Cardiac muscle cell (in vitro differentiated cells and primary cell): ENCODE measurements around the gene ATPAF1. TPM values are rescaled to one million over a fixed set of nuclear protein-coding genes. Genes with fewer than 3 reads are reported as not detected.

Experiments
- DNase-seq, 2 donors: peaks; one replicate each; pipeline versions ENCODE4 v3.0.0 to v3.0.0-alpha.2; 2010 to 2017; ENCODE audit warnings: low read depth in 1 of 2, low spot score in 1 of 2
- H3K27ac ChIP-seq: fragments of 200-600 bp; sonication (generic); 2 replicates; pipeline ENCODE4 v1.5.1; 2016
- H3K27me3 ChIP-seq: fragments of 200-600 bp; sonication (generic); 2 replicates; pipeline ENCODE4 v1.6.0; 2016; ENCODE audit warnings: control low read depth
- H3K36me3 ChIP-seq: fragments of 200-600 bp; sonication (generic); 2 replicates; pipeline ENCODE4 v1.5.1; 2016; ENCODE audit warnings: control low read depth
- H3K4me1 ChIP-seq: fragments of 200-600 bp; sonication (generic); 2 replicates; pipeline ENCODE4 v1.8.1; 2017; ENCODE audit warnings: low read depth, mild to moderate bottlenecking, mixed run types
- H3K4me3 ChIP-seq: fragments of 200-600 bp; sonication (generic); 2 replicates; pipeline ENCODE4 v1.5.1; 2016; ENCODE audit warnings: mild to moderate bottlenecking
- H3K9me3 ChIP-seq: fragments of 200-600 bp; sonication (generic); 2 replicates; pipeline ENCODE4 v1.5.1; 2017; ENCODE audit warnings: low read depth, mild to moderate bottlenecking, control low read depth
- polyA plus RNA-seq: library from polyadenylated mRNA; unstranded; fragments of >200 nt; fragmentation: Nextera tagmentation; extraction: Ambion mirVana; gene quantifications from 2 replicates; pipeline ENCODE4 v1.2.1, GENCODE V29; 2016
- total RNA-seq: library from RNA; depleted of rRNA; stranded (reverse); fragments of >200 nt; gene quantifications from 2 replicates; pipeline ENCODE4 v1.2.3, GENCODE V29; 2016
- TF ChIP-seq, protein P1 (sequence below): IDR thresholded peaks from 2 replicates; pipeline ENCODE4 v1.5.1; 2012; ENCODE audit warnings: low read depth, mild to moderate bottlenecking, low read length

ATPAF1 gene
- total and polyA plus RNA-seq, 2 experiments from 2014 or later: 83.6 to 120 TPM

- no peaks in the 10 kb centered on the region for H3K4me1 ChIP-seq
- no peak overlapping the region for H3K4me3 ChIP-seq
- H3K27me3 ChIP-seq: no peaks in the 10 kb centered on the region
- DNase-seq: no peak
- no peaks in the 10 kb centered on the region for H3K9me3 ChIP-seq
- peaks cover 47% of the 10 kb centered on the region for H3K36me3 ChIP-seq
- H3K27ac ChIP-seq: no peak overlapping the region
- TF ChIP-seq, protein P1, sequence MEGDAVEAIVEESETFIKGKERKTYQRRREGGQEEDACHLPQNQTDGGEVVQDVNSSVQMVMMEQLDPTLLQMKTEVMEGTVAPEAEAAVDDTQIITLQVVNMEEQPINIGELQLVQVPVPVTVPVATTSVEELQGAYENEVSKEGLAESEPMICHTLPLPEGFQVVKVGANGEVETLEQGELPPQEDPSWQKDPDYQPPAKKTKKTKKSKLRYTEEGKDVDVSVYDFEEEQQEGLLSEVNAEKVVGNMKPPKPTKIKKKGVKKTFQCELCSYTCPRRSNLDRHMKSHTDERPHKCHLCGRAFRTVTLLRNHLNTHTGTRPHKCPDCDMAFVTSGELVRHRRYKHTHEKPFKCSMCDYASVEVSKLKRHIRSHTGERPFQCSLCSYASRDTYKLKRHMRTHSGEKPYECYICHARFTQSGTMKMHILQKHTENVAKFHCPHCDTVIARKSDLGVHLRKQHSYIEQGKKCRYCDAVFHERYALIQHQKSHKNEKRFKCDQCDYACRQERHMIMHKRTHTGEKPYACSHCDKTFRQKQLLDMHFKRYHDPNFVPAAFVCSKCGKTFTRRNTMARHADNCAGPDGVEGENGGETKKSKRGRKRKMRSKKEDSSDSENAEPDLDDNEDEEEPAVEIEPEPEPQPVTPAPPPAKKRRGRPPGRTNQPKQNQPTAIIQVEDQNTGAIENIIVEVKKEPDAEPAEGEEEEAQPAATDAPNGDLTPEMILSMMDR: no peak
Observed at GRCh38 chr1:46679789-46680573, 11.8 kb upstream of the ATPAF1 start.

GRCh38 chr1:46677339-46677738 is 9.2 kb upstream of the ATPAF1 start:
- Histone ChIP-seq H3K27ac (no peak overlapping the region), H3K9me3 (no peaks in the 10 kb centered on the region), H3K4me1 (peaks cover 2% of the 10 kb centered on the region), H3K36me3 (peaks cover 23% of the 10 kb centered on the region), H3K4me3 (no peak overlapping the region), H3K27me3 (no peaks in the 10 kb centered on the region)
- DNase-seq: no peak
- TF ChIP-seq, protein P1: no peak

DNA sequence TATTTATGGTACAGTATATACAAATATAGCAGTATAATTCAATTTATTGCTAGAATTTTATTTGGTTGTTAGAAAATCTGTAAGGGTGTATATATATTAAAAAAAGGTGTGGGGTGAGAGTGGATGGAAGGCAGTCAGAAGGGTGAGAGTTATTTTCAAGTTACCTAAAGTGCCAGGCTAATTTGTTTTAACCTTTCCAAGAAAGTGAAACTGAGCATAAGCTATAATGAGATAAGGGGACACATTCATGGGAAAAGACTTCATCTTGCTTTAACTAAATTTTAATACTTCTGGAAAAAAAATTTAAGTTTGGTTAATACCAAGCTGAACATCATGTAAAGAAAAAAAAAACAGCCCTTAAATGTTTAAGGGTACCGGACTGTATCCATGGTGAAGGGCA is 8.4 kb upstream of the ATPAF1 start:
- no peak overlapping the region for H3K4me3 ChIP-seq
- peaks cover 3% of the 10 kb centered on the region for H3K4me1 ChIP-seq
- H3K9me3 ChIP-seq: no peaks in the 10 kb centered on the region
- TF ChIP-seq, protein P1: no peak
- H3K27ac ChIP-seq: no peak overlapping the region
- H3K27me3 ChIP-seq: no peaks in the 10 kb centered on the region
- no peak for DNase-seq
- peaks cover 18% of the 10 kb centered on the region for H3K36me3 ChIP-seq

GRCh38 chr1:46675549-46676314 is 7.6 kb upstream of the ATPAF1 start:
- no peak for DNase-seq
- Histone ChIP-seq H3K27me3 (no peaks in the 10 kb centered on the region), H3K4me1 (peaks cover 3% of the 10 kb centered on the region), H3K36me3 (peaks cover 15% of the 10 kb centered on the region), H3K27ac (no peak overlapping the region), H3K4me3 (no peak overlapping the region), H3K9me3 (no peaks in the 10 kb centered on the region)
- TF ChIP-seq, protein P1: no peak

- H3K4me3 ChIP-seq: no peak overlapping the region
- TF ChIP-seq, protein P1: no peak
- H3K36me3 ChIP-seq: peaks cover 6% of the 10 kb centered on the region
- H3K27ac ChIP-seq: no peak overlapping the region
- no peaks in the 10 kb centered on the region for H3K27me3 ChIP-seq
- H3K9me3 ChIP-seq: no peaks in the 10 kb centered on the region
- H3K4me1 ChIP-seq: peaks cover 3% of the 10 kb centered on the region
- DNase-seq: peak in 1 of 2 donors; percentile 33
Observed at GRCh38 chr1:46673749-46674182, 5.6 kb upstream of the ATPAF1 start.
